ENCODE results near the gene FRRS1.

DNA sequence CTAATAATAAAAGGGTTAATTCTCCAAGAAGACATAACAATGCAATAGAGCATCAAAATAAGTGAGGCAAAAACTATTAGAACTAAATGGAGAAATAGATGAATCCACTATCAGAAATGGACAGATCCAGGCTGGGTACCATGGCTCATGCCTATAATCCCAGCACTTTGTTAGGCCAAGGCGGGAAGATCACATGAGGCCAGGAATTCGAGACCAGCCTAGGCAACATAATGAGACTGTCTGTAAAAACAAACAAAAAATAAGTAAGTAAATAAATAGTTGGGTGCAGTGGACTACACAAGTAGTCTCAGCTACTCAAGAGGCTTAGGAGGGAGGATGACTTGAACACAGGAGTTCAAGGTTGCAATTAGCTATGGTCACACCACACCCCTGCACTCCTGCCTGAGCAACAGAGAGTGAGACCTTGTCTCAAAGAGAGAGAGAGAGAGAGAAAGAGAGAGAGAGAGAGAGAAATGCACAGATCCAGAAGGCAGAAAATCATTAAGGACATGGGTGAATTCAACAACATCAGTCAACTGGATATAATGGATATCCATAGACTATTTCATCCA is 12.3 kb downstream of the FRRS1 start:
- TF ChIP-seq POLR2AphosphoS5 (IDR thresholded peaks at IDR 0.05; ENCODE audit: low read depth, low read length) (no peak), TAF1 (IDR thresholded peaks at IDR 0.05; ENCODE audit: borderline replicate concordance, insufficient read depth, low read length) (no peak), SIN3A (IDR thresholded peaks at IDR 0.05; ENCODE audit: borderline replicate concordance, insufficient read depth, low read length) (no peak)
- TF ChIP-seq, protein P1, sequence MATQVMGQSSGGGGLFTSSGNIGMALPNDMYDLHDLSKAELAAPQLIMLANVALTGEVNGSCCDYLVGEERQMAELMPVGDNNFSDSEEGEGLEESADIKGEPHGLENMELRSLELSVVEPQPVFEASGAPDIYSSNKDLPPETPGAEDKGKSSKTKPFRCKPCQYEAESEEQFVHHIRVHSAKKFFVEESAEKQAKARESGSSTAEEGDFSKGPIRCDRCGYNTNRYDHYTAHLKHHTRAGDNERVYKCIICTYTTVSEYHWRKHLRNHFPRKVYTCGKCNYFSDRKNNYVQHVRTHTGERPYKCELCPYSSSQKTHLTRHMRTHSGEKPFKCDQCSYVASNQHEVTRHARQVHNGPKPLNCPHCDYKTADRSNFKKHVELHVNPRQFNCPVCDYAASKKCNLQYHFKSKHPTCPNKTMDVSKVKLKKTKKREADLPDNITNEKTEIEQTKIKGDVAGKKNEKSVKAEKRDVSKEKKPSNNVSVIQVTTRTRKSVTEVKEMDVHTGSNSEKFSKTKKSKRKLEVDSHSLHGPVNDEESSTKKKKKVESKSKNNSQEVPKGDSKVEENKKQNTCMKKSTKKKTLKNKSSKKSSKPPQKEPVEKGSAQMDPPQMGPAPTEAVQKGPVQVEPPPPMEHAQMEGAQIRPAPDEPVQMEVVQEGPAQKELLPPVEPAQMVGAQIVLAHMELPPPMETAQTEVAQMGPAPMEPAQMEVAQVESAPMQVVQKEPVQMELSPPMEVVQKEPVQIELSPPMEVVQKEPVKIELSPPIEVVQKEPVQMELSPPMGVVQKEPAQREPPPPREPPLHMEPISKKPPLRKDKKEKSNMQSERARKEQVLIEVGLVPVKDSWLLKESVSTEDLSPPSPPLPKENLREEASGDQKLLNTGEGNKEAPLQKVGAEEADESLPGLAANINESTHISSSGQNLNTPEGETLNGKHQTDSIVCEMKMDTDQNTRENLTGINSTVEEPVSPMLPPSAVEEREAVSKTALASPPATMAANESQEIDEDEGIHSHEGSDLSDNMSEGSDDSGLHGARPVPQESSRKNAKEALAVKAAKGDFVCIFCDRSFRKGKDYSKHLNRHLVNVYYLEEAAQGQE (IDR thresholded peaks at IDR 0.05; ENCODE audit: insufficient read depth in 1 of 2, low read depth in 2 of 2, low read length in 2 of 2): no peak

All from PFSK-1 (cell line).